HTR-8/SVneo (cell line): ENCODE measurements around the gene CXCL1.

Source experiments
- DNase-seq: peaks from one replicate; pipeline ENCODE4 v3.0.0; 2011; ENCODE audit warnings: low spot score, mixed read lengths; ENCODE audit not compliant: insufficient read length
- FAIRE-seq: peaks from 2 replicates; lab custom pipeline; 2011; peaks lifted over from hg19 to GRCh38; lab: Jason Lieb, UNC

Gene CXCL1

GRCh38 chr4:73850261-73850970 lies 18.8 kb upstream of the CXCL1 start:
- no peak for FAIRE-seq

GRCh38 chr4:73851293-73851692 lies 17.9 kb upstream of the CXCL1 start:
- no peak for FAIRE-seq
- DNase-seq = no peak

More at GRCh38 chr4:73850261-73850970, 18.8 kb upstream of the CXCL1 start:
- no peak for DNase-seq

GRCh38 chr4:73852771-73853170 lies 16.4 kb upstream of the CXCL1 start:
- FAIRE-seq = no peak
- DNase-seq = no peak

- DNase-seq = no peak
- FAIRE-seq = no peak
These were observed 15.9 kb upstream of the CXCL1 start, which contains the start of gene PF4V1 for GRCh38 chr4:73853246-73853704. Gene PF4V1, plus strand, starts transcription at chr4:73853296. Its CDS starts 67 bp downstream, at chr4:73853363.

- DNase-seq = no peak
- no peak for FAIRE-seq
These were observed 15.3 kb upstream of the CXCL1 start for GRCh38 chr4:73853718-73854473.

- no peak for FAIRE-seq
These were observed 13.8 kb upstream of the CXCL1 start for GRCh38 chr4:73855406-73855805.

GRCh38 chr4:73856518-73856917 lies 12.7 kb upstream of the CXCL1 start:
- FAIRE-seq (no peak), DNase-seq (no peak)

More at GRCh38 chr4:73855406-73855805, 13.8 kb upstream of the CXCL1 start:
- no peak for DNase-seq

- DNase-seq = no peak
- FAIRE-seq = no peak
These were observed 9.5 kb upstream of the CXCL1 start for GRCh38 chr4:73859614-73860088.

- DNase-seq (no peak), FAIRE-seq (no peak)
These were observed 9.0 kb upstream of the CXCL1 start for GRCh38 chr4:73860181-73860580.

- FAIRE-seq (no peak), DNase-seq (no peak)
These were observed 8.3 kb upstream of the CXCL1 start for GRCh38 chr4:73860917-73861316.

GRCh38 chr4:73862322-73862721 lies 6.9 kb upstream of the CXCL1 start:
- FAIRE-seq = no peak
- DNase-seq = no peak

GRCh38 chr4:73864365-73864764 lies 4.8 kb upstream of the CXCL1 start:
- DNase-seq = peak; percentile 10
- no peak for FAIRE-seq

GRCh38 chr4:73864961-73865360 lies 4.2 kb upstream of the CXCL1 start:
- no peak for DNase-seq
- no peak for FAIRE-seq

GRCh38 chr4:73865431-73866096 lies 3.6 kb upstream of the CXCL1 start:
- FAIRE-seq = no peak
- no peak for DNase-seq

GRCh38 chr4:73866246-73866645 lies 2.9 kb upstream of the CXCL1 start:
- FAIRE-seq = no peak
- no peak for DNase-seq

GRCh38 chr4:73867783-73868182 lies 1.4 kb upstream of the CXCL1 start:
- FAIRE-seq (no peak), DNase-seq (no peak)

- no peak for DNase-seq
- FAIRE-seq = no peak
These were observed 725 bp upstream of the CXCL1 start for GRCh38 chr4:73868206-73869129.

- FAIRE-seq (no peak), DNase-seq (no peak)
These were observed 1.1 kb downstream of the CXCL1 start for GRCh38 chr4:73870260-73870659.

- DNase-seq (no peak), FAIRE-seq (no peak)
These were observed 1.6 kb downstream of the CXCL1 start for GRCh38 chr4:73870768-73871167.
